ENCODE data around the gene PYGM.

The PYGM gene

DNA sequence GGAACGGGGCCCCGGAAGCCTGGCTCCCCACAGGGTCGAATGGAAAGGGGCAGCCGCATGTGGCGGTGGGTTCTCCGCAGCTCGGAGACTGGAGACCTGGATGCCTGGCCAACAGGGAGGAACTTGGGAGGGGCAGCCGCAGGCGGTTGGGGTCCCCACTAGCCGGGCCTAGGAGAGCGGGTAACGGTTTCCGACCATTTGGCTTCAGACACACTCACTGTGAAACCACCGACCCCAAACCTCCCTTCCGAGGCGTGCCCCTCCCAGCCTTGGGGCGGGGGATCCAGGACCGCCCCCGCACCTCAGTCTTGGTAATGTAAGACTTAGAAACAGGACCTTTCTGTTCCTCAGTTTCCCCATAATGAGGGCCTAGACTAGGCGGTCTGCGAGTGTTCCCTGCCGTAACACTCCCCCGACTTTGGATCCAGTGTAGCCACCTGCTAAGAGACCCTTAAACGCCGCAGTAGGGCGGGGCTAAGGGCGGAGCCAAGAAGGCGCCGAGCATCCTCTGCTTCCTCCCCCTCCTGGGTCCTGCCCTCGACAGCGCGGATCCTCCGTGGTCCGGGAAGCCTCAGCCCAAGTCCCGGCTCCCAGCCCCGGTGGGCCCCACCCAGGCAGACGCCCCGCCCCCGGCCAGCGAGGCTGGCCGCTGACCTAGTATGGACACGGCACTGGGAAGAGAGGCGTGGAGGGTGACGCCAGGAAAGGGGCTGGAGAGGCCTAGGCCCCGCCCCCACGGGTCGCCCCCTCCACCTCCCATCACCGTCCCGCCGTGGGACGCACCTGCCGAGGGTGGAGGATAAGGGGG lies 14.0 kb downstream of the PYGM start:
- TF ChIP-seq, protein P1, sequence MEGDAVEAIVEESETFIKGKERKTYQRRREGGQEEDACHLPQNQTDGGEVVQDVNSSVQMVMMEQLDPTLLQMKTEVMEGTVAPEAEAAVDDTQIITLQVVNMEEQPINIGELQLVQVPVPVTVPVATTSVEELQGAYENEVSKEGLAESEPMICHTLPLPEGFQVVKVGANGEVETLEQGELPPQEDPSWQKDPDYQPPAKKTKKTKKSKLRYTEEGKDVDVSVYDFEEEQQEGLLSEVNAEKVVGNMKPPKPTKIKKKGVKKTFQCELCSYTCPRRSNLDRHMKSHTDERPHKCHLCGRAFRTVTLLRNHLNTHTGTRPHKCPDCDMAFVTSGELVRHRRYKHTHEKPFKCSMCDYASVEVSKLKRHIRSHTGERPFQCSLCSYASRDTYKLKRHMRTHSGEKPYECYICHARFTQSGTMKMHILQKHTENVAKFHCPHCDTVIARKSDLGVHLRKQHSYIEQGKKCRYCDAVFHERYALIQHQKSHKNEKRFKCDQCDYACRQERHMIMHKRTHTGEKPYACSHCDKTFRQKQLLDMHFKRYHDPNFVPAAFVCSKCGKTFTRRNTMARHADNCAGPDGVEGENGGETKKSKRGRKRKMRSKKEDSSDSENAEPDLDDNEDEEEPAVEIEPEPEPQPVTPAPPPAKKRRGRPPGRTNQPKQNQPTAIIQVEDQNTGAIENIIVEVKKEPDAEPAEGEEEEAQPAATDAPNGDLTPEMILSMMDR (conservative IDR thresholded peaks at IDR 0.05; ENCODE audit: low read depth, low read length) = no peak
- DNase-seq (ENCODE audit: low read depth) = no peak
- H3K4me3 ChIP-seq (ENCODE audit: low read length) = peak overlapping the region; percentile 46

DNA sequence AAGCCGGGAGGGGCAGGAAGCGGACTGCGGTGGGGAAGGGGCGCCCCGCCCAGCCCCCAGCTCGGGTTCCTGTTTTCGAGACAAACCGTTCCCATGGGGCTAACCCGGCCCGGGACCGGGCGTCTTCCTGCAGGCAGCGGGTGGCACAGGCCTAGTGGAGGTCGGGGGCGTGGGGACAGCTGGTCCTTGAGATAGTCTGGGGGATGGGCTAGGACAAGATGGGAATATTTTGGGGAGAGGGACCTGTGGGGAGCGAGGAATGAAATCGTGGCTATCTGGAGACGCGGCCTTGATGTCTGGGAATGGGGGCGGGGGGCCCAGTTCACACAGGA lies 14.6 kb downstream of the PYGM start:
- DNase-seq (ENCODE audit: low read depth) = no peak
- TF ChIP-seq, protein P1 (conservative IDR thresholded peaks at IDR 0.05; ENCODE audit: low read depth, low read length) = no peak

GRCh38 chr11:64744544-64745188 lies 15.1 kb downstream of the PYGM start:
- DNase-seq (ENCODE audit: low read depth) = no peak
- TF ChIP-seq, protein P1 (conservative IDR thresholded peaks at IDR 0.05; ENCODE audit: low read depth, low read length) = no peak
- H3K4me3 ChIP-seq (ENCODE audit: low read length) = peak overlapping the region; percentile 46

More for the DNA sequence above, 14.6 kb downstream of the PYGM start:
- peak overlapping the region; percentile 46 for H3K4me3 ChIP-seq (ENCODE audit: low read length)

GRCh38 chr11:64743591-64744543 lies 15.9 kb downstream of the PYGM start, which contains the start of gene RASGRP2:
RASGRP2 (minus strand) TSS chr11:64744142; CDS start chr11:64742866, 1,276 bp downstream.
- TF ChIP-seq, protein P1 (conservative IDR thresholded peaks at IDR 0.05; ENCODE audit: low read depth, low read length) = peak; percentile 74
- DNase-seq (ENCODE audit: low read depth) = no peak
- H3K4me3 ChIP-seq (ENCODE audit: low read length) = peak within 1 kb of the TSS; percentile 46

GRCh38 chr11:64742889-64743590 lies 16.7 kb downstream of the PYGM start:
- TF ChIP-seq, protein P1 (conservative IDR thresholded peaks at IDR 0.05; ENCODE audit: low read depth, low read length) = peak; percentile 78
- peak overlapping the region; percentile 12 for H3K4me3 ChIP-seq (ENCODE audit: low read length)
- DNase-seq (ENCODE audit: low read depth) = no peak

- no peak overlapping the region for H3K4me3 ChIP-seq (ENCODE audit: low read length)
- DNase-seq (ENCODE audit: low read depth) = no peak
- TF ChIP-seq, protein P1 (conservative IDR thresholded peaks at IDR 0.05; ENCODE audit: low read depth, low read length) = no peak
Observed at GRCh38 chr11:64742087-64742888, 17.5 kb downstream of the PYGM start.

All from retinal pigment epithelial cell (primary cell).